Loucy (cell line): ENCODE measurements around the gene TEPSIN.

Experiments used
- CTCF ChIP-seq: fragments of 200-600 bp; sonication (generic); conservative IDR thresholded peaks from 2 replicates; pipeline ENCODE4 v1.5.1; 2014; ENCODE audit warnings: mild to moderate bottlenecking, antibody characterized with exemption, low read length
- EZH2phosphoT487 ChIP-seq: fragments of 200-600 bp; IDR thresholded peaks from 2 replicates; pipeline ENCODE4 v1.6.1; 2018; ENCODE audit warnings: antibody characterized with exemption, mild to moderate bottlenecking, moderate library complexity, borderline replicate concordance

- TF ChIP-seq EZH2phosphoT487, result no peak
- TF ChIP-seq CTCF, result no peak
Observed at GRCh38 chr17:81212365-81212764, 26.5 kb downstream of the TEPSIN start.
